Ramos (cell line): ENCODE measurements around the gene BLOC1S6.

Source experiments
- in situ Hi-C: fragments of 300-500 bp; cut with MboI; formaldehyde crosslinking; loops from one replicate; pipeline ENCODE4 v1.14.3; 2022; ENCODE audit warnings: low sequenced_read_pairs; ENCODE audit not compliant: unreplicated experiment

BLOC1S6 gene

GRCh38 chr15:45586601-45587094 lies 531 bp upstream of the BLOC1S6 start:
- in situ Hi-C loops, result no loop called here

DNA sequence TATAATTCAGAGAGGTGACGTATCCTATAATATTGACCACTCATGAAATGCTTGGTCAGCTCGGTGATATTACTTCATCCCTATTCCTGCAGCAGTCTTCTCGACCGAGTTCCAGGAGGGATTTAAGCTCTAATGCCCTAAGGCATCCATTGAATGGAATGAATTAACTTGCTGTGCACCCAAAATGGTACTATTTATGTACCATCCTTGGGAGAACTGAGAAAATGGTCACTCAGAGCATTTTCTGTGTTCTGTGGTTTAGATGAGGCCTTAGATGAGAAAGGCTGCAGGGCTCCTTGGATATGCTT lies 638 bp downstream of the BLOC1S6 start:
- in situ Hi-C loops, result no loop called here

GRCh38 chr15:45588219-45588875 lies 1.2 kb downstream of the BLOC1S6 start:
- in situ Hi-C loops, result no loop called here

DNA sequence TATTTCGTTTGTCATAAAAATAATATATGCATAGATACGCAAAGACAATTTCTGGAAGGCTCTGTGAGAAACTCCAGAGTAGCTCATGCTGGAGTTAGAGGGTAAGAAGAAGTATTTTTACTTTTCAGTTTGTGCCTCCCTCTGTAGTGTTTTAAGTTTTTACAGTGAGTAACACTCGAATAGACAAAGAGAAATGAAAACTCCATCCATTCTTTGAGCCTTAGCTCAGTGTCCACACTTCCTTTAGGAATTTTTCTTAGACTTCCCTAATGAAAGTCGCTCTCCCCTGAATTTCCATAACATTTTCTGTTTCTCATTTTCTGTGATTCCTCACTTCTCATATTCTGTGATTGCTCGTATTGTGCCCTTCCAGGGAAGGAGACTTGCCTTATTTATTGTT lies 2.1 kb downstream of the BLOC1S6 start:
- in situ Hi-C loops, result no loop called here

- in situ Hi-C loops, result no loop called here
Measured at GRCh38 chr15:45594319-45594718, 7.1 kb downstream of the BLOC1S6 start.

- in situ Hi-C loops, result no loop called here
Measured at GRCh38 chr15:45594835-45595530, 7.8 kb downstream of the BLOC1S6 start.

GRCh38 chr15:45603881-45604280 lies 16.7 kb downstream of the BLOC1S6 start:
- in situ Hi-C loops, result loop anchor here (10.0 kb wide), 1 partner anchor 419 kb away; the partner anchor contains the start of gene SHF

GRCh38 chr15:45604326-45604725 lies 17.1 kb downstream of the BLOC1S6 start:
- in situ Hi-C loops, result loop anchor here (10.0 kb wide), 1 partner anchor 420 kb away; the partner anchor contains the start of gene SHF

DNA sequence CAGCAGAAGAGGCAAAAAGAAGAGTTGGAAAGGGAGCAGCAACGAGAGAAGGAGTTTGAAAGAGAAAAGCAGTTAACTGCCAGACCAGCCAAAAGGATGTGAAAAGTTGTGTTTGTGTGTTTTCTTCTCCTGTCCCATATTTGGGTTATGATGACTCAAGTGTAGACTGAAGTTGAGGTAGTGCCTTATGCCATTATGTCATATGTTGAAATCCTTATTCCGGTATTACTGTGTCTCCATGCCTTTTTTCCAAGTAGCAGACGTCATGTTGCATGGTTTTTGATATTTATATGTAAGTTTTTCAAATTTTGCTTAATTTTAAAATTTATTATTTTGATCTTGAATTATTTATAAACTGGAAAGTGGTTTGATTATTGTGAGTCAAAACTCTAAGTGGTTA lies 19.2 kb downstream of the BLOC1S6 start:
- in situ Hi-C loops, result loop anchor here (10.0 kb wide), 1 partner anchor 422 kb away; the partner anchor contains the start of gene SHF

DNA sequence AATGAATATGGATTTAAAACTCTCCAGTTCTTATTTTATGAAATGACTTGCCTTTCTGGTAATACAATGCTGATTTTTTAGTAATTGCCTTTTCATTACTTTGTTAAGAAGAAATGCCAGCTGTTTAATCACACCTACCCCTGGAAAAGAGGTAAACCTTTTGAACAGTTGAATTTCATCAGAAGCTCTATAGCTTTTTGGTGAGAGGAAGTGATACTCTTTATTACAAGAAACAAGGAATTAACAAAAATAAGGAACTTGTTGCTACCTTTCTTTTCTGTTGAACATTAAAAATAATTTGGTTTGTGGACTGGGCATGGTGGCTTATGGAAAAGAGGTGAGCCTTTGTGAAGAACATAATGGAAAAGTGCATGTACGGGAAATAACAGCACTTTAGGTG lies 19.7 kb downstream of the BLOC1S6 start:
- in situ Hi-C loops, result loop anchor here (10.0 kb wide), 1 partner anchor 422 kb away; the partner anchor contains the start of gene SHF

DNA sequence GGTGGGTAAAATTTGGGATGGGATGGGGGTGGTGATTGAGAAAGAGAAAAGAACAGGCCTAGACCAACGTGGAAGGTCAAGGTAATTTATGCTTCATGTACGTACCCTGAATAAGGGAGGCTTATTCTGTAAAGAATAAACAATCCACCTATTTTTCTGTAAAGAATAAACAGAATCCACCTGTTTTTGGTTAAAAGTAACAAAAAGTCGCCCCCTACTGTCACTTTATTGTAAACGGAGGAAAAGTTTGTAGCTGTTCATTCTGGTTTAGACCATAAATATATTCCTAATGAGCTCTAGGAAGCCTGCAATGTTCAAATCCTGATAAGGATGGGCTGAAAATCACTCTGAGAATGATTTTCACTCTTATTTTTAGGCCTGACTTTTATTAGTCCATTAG lies 24.1 kb downstream of the BLOC1S6 start:
- in situ Hi-C loops, result loop anchor here (5.0 kb wide), 1 partner anchor 84 kb away; no protein-coding TSS in a partner anchor

DNA sequence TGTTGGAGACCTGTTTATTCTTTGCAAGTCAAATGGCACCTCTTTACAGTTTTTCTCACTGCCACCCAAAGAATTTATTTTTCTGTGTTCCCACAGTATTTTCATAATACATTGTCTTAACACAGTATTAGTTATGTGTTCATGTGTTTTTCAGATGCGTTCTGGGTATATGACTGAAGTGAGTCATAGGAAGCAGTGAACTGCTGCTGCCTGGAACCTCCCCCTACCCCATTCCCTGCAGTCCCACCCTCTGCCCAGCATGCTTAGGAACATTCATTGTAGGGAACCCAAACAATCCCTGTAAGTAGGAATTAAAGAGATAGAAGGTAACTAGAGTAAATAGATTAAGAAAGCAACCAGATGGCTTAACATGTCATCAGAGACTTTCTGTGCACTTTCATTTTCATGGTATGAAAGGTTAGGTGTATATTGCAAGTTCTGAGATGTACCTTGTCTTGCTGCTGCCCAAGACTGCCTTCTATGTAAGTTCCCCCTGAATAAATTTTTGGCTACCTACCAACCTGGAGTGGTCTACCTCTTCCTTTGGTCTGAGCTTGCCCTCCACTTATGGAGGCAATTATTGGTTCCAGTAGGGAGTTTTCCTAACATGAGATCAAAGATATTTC lies 25.7 kb downstream of the BLOC1S6 start:
- in situ Hi-C loops, result loop anchor here (5.0 kb wide), 1 partner anchor 86 kb away; no protein-coding TSS in a partner anchor

DNA sequence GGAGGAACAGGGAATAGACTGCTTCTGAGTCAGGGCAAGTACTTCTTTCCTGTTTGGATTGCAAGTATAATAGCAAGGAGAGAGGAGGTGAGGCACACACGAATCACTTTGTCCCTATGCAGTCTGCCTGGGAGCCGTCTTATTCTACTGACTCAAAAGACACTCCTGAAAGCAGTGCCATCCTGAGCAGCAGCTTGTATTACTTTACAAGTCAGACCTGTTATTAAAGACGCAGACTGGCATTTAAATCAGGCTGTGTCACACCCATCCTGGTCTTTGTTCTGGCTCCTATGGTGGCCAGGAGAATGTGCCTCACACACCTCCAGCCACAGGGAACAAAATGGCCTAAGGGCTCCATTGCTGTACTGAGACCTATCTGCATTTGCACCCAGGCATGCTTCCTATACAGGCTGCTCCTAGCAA lies 29.7 kb downstream of the BLOC1S6 start:
- in situ Hi-C loops, result no loop called here

GRCh38 chr15:45618813-45619212 lies 31.6 kb downstream of the BLOC1S6 start:
- in situ Hi-C loops, result no loop called here

DNA sequence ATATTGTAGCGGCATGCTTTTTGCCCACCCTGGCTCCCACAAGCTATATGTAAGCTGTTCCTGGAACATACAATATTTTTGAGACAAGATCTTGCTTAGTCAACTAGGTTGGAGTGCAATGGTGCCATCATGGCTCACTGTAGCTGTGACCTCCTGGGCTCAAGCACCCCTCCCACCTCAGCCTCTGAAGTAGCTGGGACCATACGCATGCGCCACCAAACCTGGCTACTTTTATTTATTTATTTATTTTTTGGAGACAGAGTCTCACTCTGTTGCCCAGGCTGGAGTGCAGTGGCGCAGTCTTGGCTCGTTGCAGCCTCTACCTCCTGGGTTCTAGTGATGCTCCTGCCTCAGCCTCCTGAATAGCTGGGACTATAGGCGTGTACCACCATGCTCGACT lies 41.0 kb downstream of the BLOC1S6 start:
- in situ Hi-C loops, result no loop called here

GRCh38 chr15:45630917-45631691 lies 43.9 kb downstream of the BLOC1S6 start:
- in situ Hi-C loops, result no loop called here

DNA sequence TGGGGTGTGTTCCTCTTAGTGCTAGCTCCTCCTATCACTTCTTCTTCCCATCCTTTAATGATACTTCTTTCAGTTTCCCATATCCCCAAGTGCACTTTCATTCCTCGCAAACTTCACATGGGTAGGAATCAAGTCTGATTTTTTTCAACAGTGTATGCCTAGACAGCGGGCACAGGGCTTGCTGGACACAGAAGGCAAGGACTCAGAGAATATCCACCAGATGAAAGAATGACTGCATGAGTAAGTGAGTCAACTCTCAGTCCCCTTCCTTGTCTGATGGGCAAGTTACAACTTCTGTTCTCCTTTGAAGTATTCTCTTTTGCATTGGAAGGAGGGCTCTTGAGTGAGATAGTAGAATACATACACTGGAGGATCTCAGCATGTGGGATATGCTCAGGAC lies 44.6 kb downstream of the BLOC1S6 start:
- in situ Hi-C loops, result no loop called here

DNA sequence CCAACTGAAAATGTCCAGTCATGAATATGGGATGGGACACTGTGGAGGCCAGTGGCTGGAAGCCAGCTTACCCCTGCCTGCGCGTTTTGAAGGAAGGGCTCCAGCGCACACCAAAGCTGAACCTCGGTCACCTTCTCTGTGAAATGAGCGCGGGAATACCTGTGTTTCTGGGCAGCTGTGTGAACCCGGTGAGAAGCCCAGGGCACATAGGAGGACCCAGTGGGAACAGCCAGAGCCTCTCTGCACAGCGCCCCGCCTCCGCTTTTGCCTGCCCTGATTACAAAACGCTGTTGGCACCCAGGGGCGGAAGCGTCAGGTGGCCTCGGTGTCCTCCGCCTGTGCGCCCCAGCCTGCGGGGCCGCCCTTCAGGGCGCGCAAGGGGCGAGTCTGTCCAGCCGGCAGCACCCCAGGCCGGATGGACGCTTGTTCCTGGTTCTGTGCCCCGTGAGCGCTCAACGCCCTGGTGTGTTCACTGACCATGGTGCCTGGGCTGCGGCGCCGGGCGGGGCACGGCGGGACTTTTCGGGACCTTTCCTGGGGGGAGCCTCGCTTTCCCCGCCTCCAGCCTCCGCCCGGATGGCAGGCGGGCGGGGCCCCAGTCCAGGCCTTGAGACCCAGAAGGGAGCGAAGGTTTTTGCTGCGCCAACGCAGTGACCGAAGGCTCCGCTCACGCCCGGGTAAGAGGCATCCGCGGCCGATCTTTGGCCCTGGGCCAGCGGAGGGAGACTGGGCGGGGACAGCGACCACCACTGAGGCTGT lies 47.4 kb downstream of the BLOC1S6 start, which contains the start of gene SQOR:
Gene SQOR, plus strand, starts transcription at position 598 of the 759 bp plus-strand sequence. CDS start 23,895 bp downstream, outside the sequence.
- in situ Hi-C loops, result no loop called here

DNA sequence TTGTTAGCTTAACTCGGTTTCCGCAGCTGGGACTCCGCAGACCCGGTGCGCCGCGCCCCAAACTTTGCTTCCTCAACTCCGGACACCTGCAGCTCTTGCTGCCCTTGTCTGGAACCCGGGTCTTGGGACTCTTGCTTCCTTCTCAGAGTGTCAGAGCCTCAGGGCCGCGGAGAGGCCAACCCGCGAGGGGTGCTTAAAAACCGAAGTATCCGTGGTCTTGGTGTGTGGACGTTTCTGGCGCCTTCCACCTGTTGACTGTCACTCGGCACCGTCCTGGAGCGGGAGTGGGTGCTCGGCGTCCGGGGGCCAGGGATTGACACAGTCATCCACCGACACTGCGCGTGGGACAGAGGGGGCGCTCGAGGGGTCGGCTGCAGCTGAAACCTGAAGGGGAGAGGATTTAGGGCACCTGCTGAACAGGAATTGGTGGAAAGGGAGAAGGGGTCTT lies 48.0 kb downstream of the BLOC1S6 start:
- in situ Hi-C loops, result no loop called here
